Sigmoid colon (tissue), 7 donors: ENCODE results near the gene POLR2M. TPM values are rescaled to one million over a fixed set of nuclear protein-coding genes. Genes with fewer than 3 reads are reported as not detected.
A peak's percentile ranks its signal among the peaks of the same experiment; 100 is the strongest.

Experiments used
- DNase-seq: peaks from one replicate; pipeline ENCODE4 v3.0.0-alpha.2; 2019
- H3K27ac ChIP-seq, 4 donors: fragments of 200-600 bp; sonication (generic); one replicate each; pipeline ENCODE4 v1.5.1; 2016 to 2019; ENCODE audit warnings: mild to moderate bottlenecking in 1 of 4
- H3K27me3 ChIP-seq, 3 donors: fragments of 200-600 bp; sonication (generic); one replicate each; pipeline ENCODE4 v1.5.1; 2019; ENCODE audit warnings: mild to moderate bottlenecking in 1 of 3
- H3K36me3 ChIP-seq, 4 donors: fragments of 200-600 bp; sonication (generic); one replicate each; pipeline ENCODE4 v1.5.1; 2016 to 2019
- H3K4me1 ChIP-seq, 4 donors: fragments of 200-600 bp; sonication (generic); one replicate each; pipeline ENCODE4 v1.5.1; 2017 to 2019
- H3K4me3 ChIP-seq, 4 donors: fragments of 200-600 bp; sonication (generic); one replicate each; pipeline ENCODE4 v1.5.1; 2017 to 2019; ENCODE audit warnings: mild to moderate bottlenecking in 2 of 4, moderate library complexity in 1 of 4
- H3K9me3 ChIP-seq, 4 donors: fragments of 200-600 bp in 3 of 4; sonication (generic) in 3 of 4; one replicate each; pipeline versions ENCODE4 v1.5.1 to v1.6.1; 2013 to 2019
- CTCF ChIP-seq, 4 experiments: fragments of 450-650 bp in 3 of 4; fragments of 200-600 bp in 1 of 4; IDR thresholded peaks; one replicate each; pipeline ENCODE4 v1.5.1; 2016 to 2019; ENCODE audit warnings: antibody characterized with exemption in 4 of 4, mild to moderate bottlenecking in 3 of 4, moderate library complexity in 2 of 4
- EP300 ChIP-seq, 4 donors: sonication (generic); formaldehyde crosslinking; IDR thresholded peaks; one replicate each; pipeline ENCODE4 v1.6.1; 2017; ENCODE audit warnings: antibody characterized with exemption in 4 of 4
- POLR2A ChIP-seq, 2 donors: fragments of 450-650 bp; IDR thresholded peaks; one replicate each; pipeline ENCODE4 v1.6.1; 2016; ENCODE audit warnings: antibody characterized with exemption in 2 of 2, mild to moderate bottlenecking in 2 of 2, moderate library complexity in 2 of 2
- POLR2AphosphoS5 ChIP-seq, 4 donors: sonication (generic); formaldehyde crosslinking; IDR thresholded peaks; one replicate each; pipeline ENCODE4 v1.6.1; 2017; ENCODE audit warnings: antibody characterized with exemption in 4 of 4
- WGBS, 2 donors: extraction: QIAGEN DNeasy Blood & Tissue Kit; methylation state at CpG; one replicate each; pipeline ENCODE4 v1.1.7; 2013; 5-methylcytosine and 5-hydroxymethylcytosine counted together
- intact Hi-C: fragments of 100-400 bp; cut with DNase I; formaldehyde crosslinking; loops from one replicate; pipeline ENCODE4 v1.15.1; 2023
- polyA plus RNA-seq, 3 donors: library from polyadenylated mRNA; stranded (reverse); fragments of 200-250 nt; gene quantifications; one replicate each; pipeline ENCODE4 v1.2.3, GENCODE V29; 2013
- total RNA-seq, 4 donors: library from RNA; depleted of rRNA; stranded (reverse); fragments of >200 nt; gene quantifications; one replicate each; pipeline ENCODE4 v1.1.0, GENCODE V29; 2016
- donor health status: healthy with polysubstance abuse.
- donor health status: Bipolar disorder and iron deficiency.
- donor health status: healthy.

POLR2M gene
- total and polyA plus RNA-seq, 7 donors = 42.0 to 264 (median 119) TPM

GRCh38 chr15:57677204-57677603 is 29.3 kb upstream of the POLR2M start:
- WGBS, 2 donors = 91% methylated on average over 3 of the region's 3 CpGs
- intact Hi-C loops = no loop called here
- Histone ChIP-seq H3K27ac (no peak overlapping the region), H3K27me3 (no peaks in the 10 kb centered on the region), H3K4me1 (no peaks in the 10 kb centered on the region), H3K4me3 (no peak overlapping the region), H3K36me3 (peaks cover 0 to 6% (median 0%) of the 10 kb centered on the region in 4 donors), H3K9me3 (no peaks in the 10 kb centered on the region)
- no peak for TF ChIP-seq POLR2AphosphoS5 (IDR thresholded peaks at IDR 0.05)
- TF ChIP-seq POLR2A (IDR thresholded peaks at IDR 0.05) = no peak
- TF ChIP-seq CTCF (IDR thresholded peaks at IDR 0.05) = no peak
- TF ChIP-seq EP300 (IDR thresholded peaks at IDR 0.05) = no peak
- DNase-seq = no peak

- peaks cover 0 to 6% (median 0%) of the 10 kb centered on the region in 4 donors for H3K36me3 ChIP-seq
- 93 to 96% methylated on average over 1 of the region's 1 CpG for WGBS, 2 donors
- no peak overlapping the region for H3K4me3 ChIP-seq
- no peaks in the 10 kb centered on the region for H3K27me3 ChIP-seq
- intact Hi-C loops = no loop called here
- TF ChIP-seq EP300 (IDR thresholded peaks at IDR 0.05) (no peak), CTCF (IDR thresholded peaks at IDR 0.05) (no peak), POLR2AphosphoS5 (IDR thresholded peaks at IDR 0.05) (no peak), POLR2A (IDR thresholded peaks at IDR 0.05) (no peak)
- H3K27ac ChIP-seq = no peak overlapping the region
- DNase-seq = no peak
- peaks cover 0 to 24% (median 18%) of the 10 kb centered on the region in 4 donors for H3K4me1 ChIP-seq
- H3K9me3 ChIP-seq = no peaks in the 10 kb centered on the region
Measured at GRCh38 chr15:57680021-57680420, 26.5 kb upstream of the POLR2M start.

GRCh38 chr15:57681011-57681410 is 25.5 kb upstream of the POLR2M start:
- DNase-seq = no peak
- Histone ChIP-seq H3K27ac (no peak overlapping the region), H3K27me3 (no peaks in the 10 kb centered on the region), H3K4me3 (no peak overlapping the region), H3K36me3 (no peaks in the 10 kb centered on the region), H3K4me1 (peaks cover 0 to 24% (median 22%) of the 10 kb centered on the region in 4 donors), H3K9me3 (no peaks in the 10 kb centered on the region)
- 97% methylated on average over 1 of the region's 1 CpG for WGBS, 2 donors
- no peak for TF ChIP-seq CTCF (IDR thresholded peaks at IDR 0.05)
- no peak for TF ChIP-seq POLR2AphosphoS5 (IDR thresholded peaks at IDR 0.05)
- TF ChIP-seq EP300 (IDR thresholded peaks at IDR 0.05) = no peak
- no peak for TF ChIP-seq POLR2A (IDR thresholded peaks at IDR 0.05)
- intact Hi-C loops = no loop called here

- H3K27ac ChIP-seq = peak overlapping the region; percentile 60 to 80 (median 76)
- WGBS, 2 donors = 76 to 90% methylated on average over 1 of the region's 1 CpG
Measured at GRCh38 chr15:57683481-57683880, 23.0 kb upstream of the POLR2M start.

More at GRCh38 chr15:57683481-57683880, 23.0 kb upstream of the POLR2M start:
- no peaks in the 10 kb centered on the region for H3K36me3 ChIP-seq
- H3K4me1 ChIP-seq = peaks cover 0 to 24% (median 22%) of the 10 kb centered on the region in 4 donors
- no peaks in the 10 kb centered on the region for H3K9me3 ChIP-seq
- TF ChIP-seq EP300 (IDR thresholded peaks at IDR 0.05) (peak in 3 of 4 donors; percentile 44 to 60 (median 46)), POLR2AphosphoS5 (IDR thresholded peaks at IDR 0.05) (peak; percentile 40 to 84 (median 75)), CTCF (IDR thresholded peaks at IDR 0.05) (no peak)
- intact Hi-C loops = no loop called here
- no peaks in the 10 kb centered on the region for H3K27me3 ChIP-seq
- peak; percentile 77 for DNase-seq
- no peak overlapping the region for H3K4me3 ChIP-seq
